Measurements from ENCODE around the gene DNAJB2. TPM values are rescaled to one million over a fixed set of nuclear protein-coding genes. Genes with fewer than 3 reads are reported as not detected.

Gene DNAJB2
- total RNA-seq, 2 experiments from 2014 or later, result 65.9 to 67.5 TPM

DNA sequence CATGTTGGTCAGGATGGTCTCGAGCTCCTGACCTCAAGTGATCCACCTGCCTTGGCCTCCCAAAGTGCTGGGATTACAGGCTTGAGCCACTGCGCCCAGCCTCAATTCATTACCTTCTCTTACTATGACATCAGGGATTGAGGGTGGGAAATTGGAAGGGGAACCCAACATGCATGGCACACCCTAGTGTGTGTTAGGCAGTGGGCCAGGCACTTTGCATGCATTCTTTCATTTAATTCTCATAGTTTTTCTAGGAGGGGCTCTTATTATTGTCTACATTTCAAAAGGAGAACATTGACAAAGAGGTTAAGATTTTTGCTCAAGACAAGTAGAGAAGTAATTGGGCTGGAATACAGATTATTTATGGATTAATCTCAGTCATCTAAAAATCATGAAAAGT, 10.9 kb upstream of the DNAJB2 start:
- peaks cover 2% of the 10 kb centered on the region for H3K27me3 Mint-ChIP-seq

DNA sequence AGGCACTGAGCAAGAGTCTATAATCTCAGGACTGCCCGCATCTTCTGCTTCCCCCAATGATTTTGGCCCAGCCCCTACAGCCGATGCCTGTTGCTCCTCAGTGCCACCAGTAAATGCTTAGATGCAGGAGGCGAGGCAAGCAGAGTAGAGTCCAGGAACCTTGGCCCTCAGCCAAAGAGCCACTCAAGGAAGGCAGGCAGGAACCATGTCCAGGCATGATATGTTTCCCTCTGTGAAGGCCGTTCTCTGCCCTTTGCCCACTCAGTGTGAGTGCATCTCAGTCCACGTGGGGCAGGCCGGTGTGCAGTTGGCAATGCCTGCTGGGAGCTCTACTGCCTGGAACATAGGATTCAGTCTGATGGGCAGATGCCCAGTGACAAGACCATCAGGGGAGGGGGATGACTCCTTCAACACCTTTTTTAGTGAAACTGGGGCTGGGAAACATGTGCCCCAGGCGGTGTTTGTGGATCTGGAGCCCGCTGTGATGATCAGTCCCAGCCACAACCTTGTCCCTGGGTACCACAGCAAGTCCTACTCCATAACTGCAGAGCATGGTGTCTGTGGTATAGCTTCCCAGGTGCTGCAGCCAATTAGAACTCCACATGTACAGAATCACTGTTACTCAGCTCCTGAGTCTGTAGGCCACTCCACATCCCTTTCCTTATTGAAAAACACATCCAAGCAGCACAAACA, 9.7 kb upstream of the DNAJB2 start:
- Mint-ChIP-seq H3K27ac (no peak overlapping the region), H3K4me3 (no peak overlapping the region), H3K9me3 (no peaks in the 10 kb centered on the region), H3K36me3 (no peaks in the 10 kb centered on the region), H3K27me3 (peaks cover 2% of the 10 kb centered on the region), H3K4me1 (peaks cover 6% of the 10 kb centered on the region)
- POLR2A ChIA-PET, result interaction anchor here (0.6 to 0.7 kb wide), 2 partner anchors 9 to 16 kb away, joined by 3 read pairs; partner anchors contain the start of genes DNAJB2 and TUBA4B
- ATAC-seq (ENCODE audit: low read depth), result no peak
- no peak for DNase-seq

More for the DNA sequence above, 10.9 kb upstream of the DNAJB2 start:
- POLR2A ChIA-PET, result no interaction called here
- H3K9me3 Mint-ChIP-seq, result no peaks in the 10 kb centered on the region
- ATAC-seq (ENCODE audit: low read depth), result no peak
- H3K27ac Mint-ChIP-seq, result no peak overlapping the region
- H3K36me3 Mint-ChIP-seq, result no peaks in the 10 kb centered on the region
- H3K4me3 Mint-ChIP-seq, result no peak overlapping the region
- peaks cover 1% of the 10 kb centered on the region for H3K4me1 Mint-ChIP-seq
- DNase-seq, result no peak

DNA sequence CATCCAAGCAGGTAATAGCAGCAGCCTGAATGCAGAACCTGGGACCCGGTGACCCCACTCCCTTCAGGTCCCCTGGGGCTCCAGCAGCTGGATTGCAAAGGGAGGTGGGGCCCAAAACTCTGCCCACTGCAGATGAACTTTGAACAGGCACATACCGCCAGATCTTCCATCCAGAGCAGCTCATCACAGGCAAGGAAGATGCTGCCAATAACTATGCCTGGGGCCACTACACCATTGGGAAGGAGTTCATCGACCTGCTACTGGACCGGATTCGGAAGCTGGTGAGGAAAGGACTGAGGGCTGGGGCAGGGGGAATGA, 9.2 kb upstream of the DNAJB2 start:
- Mint-ChIP-seq H3K36me3 (no peaks in the 10 kb centered on the region), H3K27ac (no peak overlapping the region), H3K27me3 (peaks cover 6% of the 10 kb centered on the region), H3K4me1 (peaks cover 6% of the 10 kb centered on the region), H3K4me3 (no peak overlapping the region), H3K9me3 (no peaks in the 10 kb centered on the region)
- ATAC-seq (ENCODE audit: low read depth) (no peak), DNase-seq (no peak)
- POLR2A ChIA-PET, result interaction anchor here (0.7 kb wide), 1 partner anchor 9 kb away, joined by 3 read pairs; the partner anchor contains the start of gene DNAJB2

DNA sequence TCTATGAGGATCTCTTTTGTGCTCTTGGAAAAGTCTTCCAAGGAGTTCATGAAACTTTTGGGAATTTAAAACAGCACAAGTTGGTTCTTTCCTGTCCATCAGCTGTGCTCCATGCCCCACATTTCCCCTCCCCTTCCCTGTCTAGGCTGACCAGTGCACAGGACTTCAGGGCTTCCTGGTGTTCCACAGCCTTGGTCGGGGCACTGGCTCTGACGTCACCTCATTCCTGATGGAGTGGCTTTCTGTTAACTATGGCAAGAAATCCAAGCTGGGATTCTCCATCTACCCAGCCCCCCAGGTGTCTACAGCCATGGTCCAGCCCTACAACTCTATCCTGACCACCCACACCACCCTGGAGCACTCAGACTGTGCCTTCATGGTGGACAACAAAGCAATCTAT, 8.1 kb upstream of the DNAJB2 start:
- Mint-ChIP-seq H3K36me3 (no peaks in the 10 kb centered on the region), H3K4me1 (peaks cover 6% of the 10 kb centered on the region), H3K4me3 (no peak overlapping the region), H3K9me3 (no peaks in the 10 kb centered on the region), H3K27me3 (peaks cover 6% of the 10 kb centered on the region), H3K27ac (no peak overlapping the region)
- ATAC-seq (ENCODE audit: low read depth) (no peak), DNase-seq (no peak)
- POLR2A ChIA-PET, result no interaction called here

DNA sequence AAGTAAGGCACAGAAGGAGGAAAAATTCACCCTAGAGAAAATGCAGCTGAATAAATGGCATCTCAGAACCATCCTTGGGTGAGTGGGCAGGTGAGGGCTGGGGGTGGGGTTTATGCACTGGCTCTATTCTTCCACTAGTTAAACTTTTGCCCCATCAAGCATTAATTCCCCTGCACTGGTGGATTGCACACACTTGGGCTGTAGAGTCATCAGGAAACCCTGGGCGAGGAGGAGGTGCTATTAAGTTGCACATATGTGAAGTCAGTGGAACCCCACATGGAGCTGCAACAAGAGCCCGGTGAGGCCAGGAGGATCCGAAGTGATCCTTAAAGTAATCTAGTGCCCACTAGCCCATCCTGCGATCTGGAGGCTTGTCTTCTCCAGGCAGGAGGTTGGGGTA, 6.8 kb upstream of the DNAJB2 start:
- H3K36me3 Mint-ChIP-seq, result no peaks in the 10 kb centered on the region
- no peak overlapping the region for H3K27ac Mint-ChIP-seq
- DNase-seq (no peak), ATAC-seq (ENCODE audit: low read depth) (no peak)
- POLR2A ChIA-PET, result no interaction called here
- H3K4me1 Mint-ChIP-seq, result peaks cover 7% of the 10 kb centered on the region
- H3K4me3 Mint-ChIP-seq, result no peak overlapping the region
- no peaks in the 10 kb centered on the region for H3K9me3 Mint-ChIP-seq
- H3K27me3 Mint-ChIP-seq, result peaks cover 6% of the 10 kb centered on the region

DNA sequence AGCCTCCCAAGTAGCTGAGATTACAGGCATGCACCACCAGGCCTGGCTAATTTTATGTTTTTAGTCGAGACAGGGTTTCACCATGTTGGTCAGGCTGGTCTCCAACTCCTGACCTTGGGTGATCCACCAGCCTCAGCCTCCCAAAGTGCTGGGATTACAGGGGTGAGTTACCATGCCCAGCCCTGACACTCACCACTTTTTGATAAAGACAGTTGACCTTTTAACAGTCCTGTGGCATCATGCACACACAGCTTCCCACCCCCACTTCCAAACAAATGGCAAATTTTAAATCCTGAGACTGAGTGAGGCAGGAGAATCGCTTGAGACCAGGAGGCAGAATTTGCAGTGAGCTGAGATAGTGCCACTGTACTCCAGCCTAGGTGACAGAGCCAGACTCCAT, 6.2 kb upstream of the DNAJB2 start:
- H3K36me3 Mint-ChIP-seq, result no peaks in the 10 kb centered on the region

DNA sequence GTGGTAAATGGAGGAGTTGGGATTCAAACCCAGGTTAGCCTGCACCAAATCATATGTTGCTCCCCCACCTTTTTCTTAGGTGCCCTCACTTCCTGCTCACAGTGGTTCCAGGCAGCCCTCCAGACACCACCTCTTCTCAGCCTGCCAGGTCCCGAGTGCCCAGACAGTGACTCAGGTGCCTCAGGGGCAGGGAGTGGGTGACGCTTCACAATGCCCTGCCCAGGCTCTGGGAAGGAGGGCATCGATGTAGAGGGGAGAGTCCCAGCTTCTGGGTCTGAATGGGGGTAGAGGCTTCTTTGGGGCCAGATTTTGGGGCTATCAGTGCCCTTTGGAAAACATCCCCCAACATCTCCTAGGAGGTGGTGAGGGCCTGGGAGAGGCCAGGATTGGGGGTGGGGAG, 5.2 kb upstream of the DNAJB2 start:
- Mint-ChIP-seq H3K27ac (no peak overlapping the region), H3K36me3 (no peaks in the 10 kb centered on the region), H3K9me3 (no peaks in the 10 kb centered on the region), H3K4me3 (no peak overlapping the region), H3K27me3 (peaks cover 6% of the 10 kb centered on the region), H3K4me1 (peaks cover 22% of the 10 kb centered on the region)
- ATAC-seq (ENCODE audit: low read depth) (no peak), DNase-seq (no peak)
- POLR2A ChIA-PET, result interaction anchor here (0.8 kb wide), 1 partner anchor 19 kb away, joined by 3 read pairs; no protein-coding TSS in a partner anchor

More for the DNA sequence above, 6.2 kb upstream of the DNAJB2 start:
- Mint-ChIP-seq H3K27ac (no peak overlapping the region), H3K9me3 (no peaks in the 10 kb centered on the region), H3K4me1 (peaks cover 13% of the 10 kb centered on the region), H3K4me3 (no peak overlapping the region), H3K27me3 (peaks cover 6% of the 10 kb centered on the region)
- ATAC-seq (ENCODE audit: low read depth) (no peak), DNase-seq (no peak)
- POLR2A ChIA-PET, result no interaction called here

DNA sequence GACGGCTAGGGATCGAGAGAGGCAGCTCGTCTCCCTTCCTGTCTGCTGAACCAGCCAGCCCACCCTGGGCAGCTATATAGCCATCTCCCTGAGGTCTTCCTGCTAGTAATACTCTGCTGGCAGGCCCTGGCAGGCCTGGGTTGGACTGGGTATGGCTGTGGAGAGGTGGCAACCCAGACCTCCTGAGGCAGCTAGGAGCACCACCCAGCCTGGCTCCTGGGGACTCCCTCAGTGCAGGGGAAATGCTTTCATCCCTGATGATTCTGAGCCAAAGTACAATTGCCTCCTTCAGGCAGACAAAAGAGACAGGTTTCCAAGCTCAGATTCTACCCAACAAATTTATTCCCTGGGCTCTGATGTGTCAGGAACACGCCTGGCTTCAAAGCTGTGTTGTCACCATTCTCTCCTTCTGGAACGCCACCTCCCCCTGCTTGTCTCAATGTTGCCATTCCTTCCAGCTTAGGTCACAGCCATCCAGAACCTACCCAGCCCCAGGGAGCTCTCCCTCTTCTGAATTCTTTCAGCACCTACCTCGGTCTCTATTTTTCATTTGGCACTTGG, 4.7 kb upstream of the DNAJB2 start:
- POLR2A ChIA-PET, result interaction anchor here (0.8 kb wide), 1 partner anchor 20 kb away, joined by 3 read pairs; no protein-coding TSS in a partner anchor
- no peaks in the 10 kb centered on the region for H3K36me3 Mint-ChIP-seq

DNA sequence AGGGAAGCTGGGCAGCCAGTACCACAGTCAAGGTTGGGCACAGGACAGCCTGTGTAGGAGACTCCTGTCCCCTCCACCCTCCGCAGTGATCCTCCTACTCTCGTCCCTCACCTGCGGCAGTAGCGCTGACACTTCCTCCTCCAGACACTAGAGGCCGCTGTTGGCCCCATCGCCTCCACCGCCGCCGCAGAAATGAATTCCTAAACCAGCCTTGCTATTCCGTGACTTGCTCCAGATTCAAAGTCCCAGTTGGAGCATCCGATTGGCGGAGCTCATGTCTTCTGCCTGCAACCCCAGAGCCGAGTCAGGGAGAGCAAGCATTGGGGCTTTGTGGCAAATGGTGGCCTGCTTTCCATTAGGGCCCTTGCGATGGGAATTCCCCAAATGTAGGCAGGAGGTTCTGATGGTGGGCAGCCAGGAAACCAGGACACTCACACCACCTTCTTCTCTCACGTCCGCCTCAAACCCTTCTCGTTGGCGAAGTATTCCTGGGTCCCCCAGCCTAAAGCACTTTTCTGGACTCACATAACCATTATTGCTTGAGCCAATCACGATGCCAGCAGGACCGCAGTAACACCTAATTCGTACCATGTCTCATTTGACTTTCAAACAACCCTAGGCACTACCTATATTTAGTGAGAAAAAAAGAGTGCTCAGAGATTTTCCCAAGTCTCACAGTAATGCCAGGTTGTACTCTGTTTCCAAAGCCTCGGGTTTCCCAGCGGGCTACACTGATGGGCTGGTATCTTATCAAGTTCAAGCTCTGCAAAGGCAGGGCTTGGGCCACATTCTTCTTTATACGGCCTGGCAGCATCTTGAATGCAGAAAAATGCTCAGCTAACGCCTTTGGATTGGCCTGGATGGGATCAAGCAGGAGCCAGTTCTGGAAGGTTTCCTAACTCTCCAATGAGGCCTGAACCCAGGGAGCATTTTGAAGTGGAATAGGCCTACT, 1.2 kb upstream of the DNAJB2 start:
- DNase-seq (peak; percentile 81), ATAC-seq (ENCODE audit: low read depth) (no peak)
- H3K4me3 Mint-ChIP-seq, result peak overlapping the region; percentile 98
- H3K4me1 Mint-ChIP-seq, result peaks cover 43% of the 10 kb centered on the region
- POLR2A ChIA-PET, result interaction anchor here (1.3 to 5.5 kb wide), 8 partner anchors 8 to 119 kb away, joined by 3 to 66 read pairs (median 14); partner anchors contain the start of genes ANKZF1, ATG9A, GLB1L and STK16
- peaks cover 5% of the 10 kb centered on the region for H3K36me3 Mint-ChIP-seq
- H3K27ac Mint-ChIP-seq, result peak overlapping the region; percentile 97
- no peaks in the 10 kb centered on the region for H3K9me3 Mint-ChIP-seq
- peaks cover 4% of the 10 kb centered on the region for H3K27me3 Mint-ChIP-seq

More for the DNA sequence above, 4.7 kb upstream of the DNAJB2 start:
- Mint-ChIP-seq H3K9me3 (no peaks in the 10 kb centered on the region), H3K4me3 (no peak overlapping the region), H3K27ac (no peak overlapping the region), H3K27me3 (peaks cover 6% of the 10 kb centered on the region), H3K4me1 (peaks cover 23% of the 10 kb centered on the region)
- ATAC-seq (ENCODE audit: low read depth) (no peak), DNase-seq (no peak)

DNA sequence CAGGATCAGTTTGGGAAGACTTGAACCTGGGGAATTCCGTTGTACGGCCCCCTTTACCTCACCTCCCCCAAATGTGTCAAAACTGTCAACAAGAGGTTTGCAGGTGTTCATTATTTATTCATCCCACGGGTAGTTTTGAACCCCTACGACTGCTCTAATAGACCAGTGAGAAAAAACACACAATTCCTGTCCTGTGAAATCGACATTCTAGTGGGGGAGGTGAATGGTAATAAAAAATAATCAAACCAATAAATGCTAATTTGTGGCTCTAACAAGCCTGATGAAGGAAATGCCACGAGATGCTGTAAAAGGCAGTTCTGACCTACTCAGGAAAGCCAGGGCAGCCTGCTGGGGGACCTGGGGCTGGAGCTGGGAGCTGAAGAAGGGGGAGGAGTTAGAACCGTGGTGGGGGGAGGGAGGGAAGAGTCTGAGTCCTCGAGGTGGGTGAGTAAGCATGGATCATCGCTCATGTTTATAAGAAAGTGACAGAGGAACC, 463 bp upstream of the DNAJB2 start:
- POLR2A ChIA-PET, result interaction anchor here (0.7 to 5.5 kb wide), 13 partner anchors 9 to 119 kb away, joined by 3 to 66 read pairs (median 5); partner anchors contain the start of genes ABCB6, ANKZF1, ATG9A and GLB1L
- H3K27me3 Mint-ChIP-seq, result peaks cover 4% of the 10 kb centered on the region
- H3K4me3 Mint-ChIP-seq, result peak overlapping the region; percentile 98
- H3K4me1 Mint-ChIP-seq, result peaks cover 40% of the 10 kb centered on the region
- no peaks in the 10 kb centered on the region for H3K9me3 Mint-ChIP-seq
- ATAC-seq (ENCODE audit: low read depth) (no peak), DNase-seq (no peak)
- H3K27ac Mint-ChIP-seq, result peak overlapping the region; percentile 97
- H3K36me3 Mint-ChIP-seq, result peaks cover 7% of the 10 kb centered on the region

DNA sequence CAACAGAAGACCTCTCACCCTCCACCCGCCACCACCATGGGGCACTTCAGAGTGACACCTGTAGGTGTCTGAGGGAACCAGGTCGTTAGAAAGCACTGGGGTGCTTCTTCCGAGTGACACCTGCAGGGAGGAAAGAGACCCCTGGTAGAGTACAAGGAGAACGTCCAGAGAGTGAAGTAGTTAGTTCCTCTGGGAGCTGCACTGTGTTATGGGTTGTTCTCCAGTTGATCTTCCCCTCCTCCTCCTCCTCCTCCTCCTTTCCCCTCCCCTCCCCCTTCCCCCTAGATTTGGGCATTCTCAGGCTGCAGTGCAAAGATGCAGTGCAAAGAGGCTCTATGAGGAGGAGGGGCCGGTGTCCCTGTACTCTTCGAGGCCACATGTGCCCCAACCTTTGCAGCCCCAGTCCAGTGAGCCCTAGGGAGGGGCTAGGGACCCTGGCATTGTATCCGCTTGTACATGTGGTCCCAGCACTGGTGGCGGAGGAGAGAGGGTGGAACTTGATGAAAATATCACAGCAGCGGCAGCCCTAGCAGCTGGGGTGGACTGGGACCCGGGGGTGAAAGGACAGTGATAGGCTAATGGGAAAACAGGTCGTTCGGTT, 850 bp downstream of the DNAJB2 start:
- POLR2A ChIA-PET, result interaction anchor here (0.6 to 5.5 kb wide), 8 partner anchors 13 to 121 kb away, joined by 3 to 66 read pairs (median 10); partner anchors contain the start of genes CNPPD1, GLB1L, STK16 and TUBA4A
- Mint-ChIP-seq H3K4me1 (peaks cover 38% of the 10 kb centered on the region), H3K36me3 (peaks cover 7% of the 10 kb centered on the region), H3K4me3 (peak overlapping the region; percentile 98), H3K27me3 (no peaks in the 10 kb centered on the region), H3K27ac (peak overlapping the region; percentile 99), H3K9me3 (no peaks in the 10 kb centered on the region)
- no peak for DNase-seq
- ATAC-seq (ENCODE audit: low read depth), result no peak

DNA sequence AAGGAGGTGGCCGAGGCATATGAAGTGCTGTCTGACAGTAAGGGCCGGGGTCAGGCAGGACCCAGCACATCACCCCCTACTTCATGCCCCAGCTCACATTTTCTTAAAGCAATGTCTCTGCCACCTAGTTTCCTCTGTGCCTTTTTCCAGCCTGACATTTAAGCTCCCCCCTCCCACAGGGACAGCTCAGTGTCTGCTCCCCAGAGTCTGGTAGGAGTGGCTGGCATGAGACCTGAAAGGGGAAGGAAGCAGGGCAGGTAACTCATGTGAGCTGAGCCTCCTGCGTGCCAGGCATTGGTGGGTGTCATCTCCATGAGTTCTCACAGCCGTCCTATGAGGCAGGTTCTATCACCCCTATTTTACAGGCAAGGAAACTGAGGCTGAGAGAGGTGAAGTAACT, 1.5 kb downstream of the DNAJB2 start:
- Mint-ChIP-seq H3K27ac (no peak overlapping the region), H3K27me3 (no peaks in the 10 kb centered on the region), H3K36me3 (peaks cover 8% of the 10 kb centered on the region), H3K4me1 (peaks cover 40% of the 10 kb centered on the region), H3K4me3 (peak overlapping the region; percentile 98), H3K9me3 (no peaks in the 10 kb centered on the region)
- POLR2A ChIA-PET, result interaction anchor here (2.6 to 5.5 kb wide), 3 partner anchors 14 to 31 kb away, joined by 16 to 66 read pairs (median 27); partner anchors contain the start of genes TUBA4A and TUBA4B
- ATAC-seq (ENCODE audit: low read depth), result no peak
- DNase-seq, result no peak
